NB4 (cell line): ENCODE results near the gene TLE5.

Source experiments
- DNase-seq: peaks from one replicate; pipeline ENCODE4 v3.0.0; 2010; ENCODE audit warnings: low read depth
- H3K4me3 ChIP-seq: one replicate; pipeline ENCODE4 v1.5.1; 2011; ENCODE audit warnings: mild to moderate bottlenecking, low read depth, low read length, moderate library complexity
- CTCF ChIP-seq: IDR thresholded peaks from one replicate; pipeline ENCODE4 v1.5.1; 2012; ENCODE audit warnings: low read depth, low read length
- MAX ChIP-seq: IDR thresholded peaks from 2 replicates; pipeline ENCODE4 v1.6.1; 2011; ENCODE audit warnings: low read depth, low read length
- MYC ChIP-seq: IDR thresholded peaks from 2 replicates; pipeline ENCODE4 v1.6.1; 2011; ENCODE audit warnings: low read depth, low read length
- POLR2A ChIP-seq: IDR thresholded peaks from 2 replicates; pipeline ENCODE4 v1.6.1; 2011; ENCODE audit warnings: mild to moderate bottlenecking; ENCODE audit not compliant: insufficient read length; ENCODE audit errors: extremely low read depth

TLE5 gene

GRCh38 chr19:3067563-3067962, 5.3 kb upstream of the TLE5 start:
- TF ChIP-seq CTCF (no peak), MYC (no peak), MAX (no peak), POLR2A (no peak)
- H3K4me3 ChIP-seq = no peak overlapping the region
- DNase-seq = no peak

DNA sequence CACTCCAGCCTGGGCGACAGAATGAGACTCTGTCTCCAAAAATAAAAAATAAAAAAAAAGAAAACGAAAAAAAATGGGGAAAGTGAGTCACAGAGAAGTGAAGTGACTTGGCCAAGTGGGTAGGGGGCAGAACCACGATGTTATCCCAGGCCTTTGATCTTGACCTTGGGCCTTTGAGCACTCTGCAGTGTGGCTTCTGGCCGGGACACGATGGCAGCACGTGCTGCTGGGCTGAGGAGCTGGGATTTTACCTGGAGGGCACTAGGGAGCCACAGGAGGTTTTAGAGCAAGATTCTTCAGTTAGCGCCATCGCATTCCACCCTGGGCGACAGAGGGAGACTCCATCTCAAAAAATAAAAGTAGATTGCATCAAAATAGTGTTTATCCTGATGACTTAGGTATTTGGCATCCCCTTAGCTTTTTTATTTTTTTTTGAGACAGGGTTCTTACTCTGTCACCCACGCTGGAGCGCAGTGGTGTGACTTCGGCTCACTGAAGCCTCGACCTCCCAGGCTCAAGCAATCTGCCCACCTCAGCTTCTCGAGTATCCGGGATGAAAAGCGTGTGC, 4.3 kb upstream of the TLE5 start:
- H3K4me3 ChIP-seq = no peak overlapping the region
- no peak for TF ChIP-seq CTCF
- no peak for TF ChIP-seq MAX
- TF ChIP-seq POLR2A = no peak
- TF ChIP-seq MYC = no peak
- no peak for DNase-seq

DNA sequence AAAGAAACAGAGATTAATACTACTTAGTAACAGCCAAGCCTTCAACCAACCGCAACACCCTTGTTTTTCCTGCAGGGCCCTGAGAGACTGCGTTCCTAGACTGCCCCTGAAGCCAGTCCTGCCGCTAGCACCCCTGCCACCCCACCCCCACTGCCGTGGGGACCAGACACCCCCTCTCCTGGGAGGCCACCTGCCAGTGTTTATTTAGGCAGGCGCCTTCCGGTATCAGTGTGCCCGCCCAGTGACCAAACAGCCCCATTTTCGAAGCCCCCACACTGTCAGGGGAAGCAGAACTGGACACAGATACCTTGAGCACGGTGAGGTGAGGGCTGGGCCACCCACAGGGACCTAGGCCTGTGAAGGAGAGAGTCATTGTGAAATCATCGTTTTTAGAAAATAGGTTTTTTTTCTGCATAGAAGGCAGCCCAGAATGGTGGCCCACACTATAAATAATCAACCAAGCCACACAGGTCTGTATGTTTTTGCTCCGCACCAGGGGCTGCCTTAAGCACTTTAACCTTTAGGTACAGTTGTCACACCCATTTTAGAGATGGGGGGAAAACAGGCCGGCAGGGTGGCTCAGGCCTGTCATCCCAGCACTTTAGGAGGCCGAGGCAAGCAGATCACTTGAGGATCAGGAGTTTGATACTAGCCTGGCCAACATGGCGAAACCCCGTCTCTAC, 3.5 kb upstream of the TLE5 start:
- TF ChIP-seq POLR2A (no peak), MAX (no peak), CTCF (no peak), MYC (no peak)
- H3K4me3 ChIP-seq = no peak overlapping the region
- no peak for DNase-seq

GRCh38 chr19:3064011-3064330, 1.7 kb upstream of the TLE5 start:
- no peak overlapping the region for H3K4me3 ChIP-seq
- DNase-seq = no peak
- TF ChIP-seq MAX (no peak), POLR2A (no peak), MYC (no peak), CTCF (no peak)

GRCh38 chr19:3061182-3062161, 823 bp downstream of the TLE5 start:
- TF ChIP-seq POLR2A (no peak), CTCF (peak; percentile 8)
- peak overlapping the region; percentile 56 for H3K4me3 ChIP-seq
- DNase-seq = peak; percentile 62
